H9 (cell line): Measurements from ENCODE around the gene STX16. TPM values are rescaled to one million over a fixed set of nuclear protein-coding genes. Genes with fewer than 3 reads are reported as not detected.

Source experiments
- DNase-seq: peaks from one replicate; pipeline ENCODE4 v3.0.0-alpha.2; 2017
- H2AFZ ChIP-seq: one replicate; pipeline ENCODE4 v1.6.1; 2013; ENCODE audit warnings: mild to moderate bottlenecking, low read length, control low read depth, moderate library complexity
- H2AK5ac ChIP-seq: 2 replicates; pipeline ENCODE4 v1.6.1; 2013; ENCODE audit warnings: low read length, control low read depth, mixed read lengths; ENCODE audit not compliant: insufficient read length
- H2BK120ac ChIP-seq: one replicate; pipeline ENCODE4 v1.6.1; 2013; ENCODE audit warnings: low read depth, mild to moderate bottlenecking, low read length, control low read depth, inconsistent platforms; ENCODE audit not compliant: poor library complexity, severe bottlenecking
- H2BK12ac ChIP-seq: 2 replicates; pipeline ENCODE4 v1.6.1; 2013; ENCODE audit warnings: low read length, control low read depth, mixed read lengths, low read depth; ENCODE audit not compliant: insufficient read length
- H2BK15ac ChIP-seq: 2 replicates; pipeline ENCODE4 v1.6.1; 2013; ENCODE audit warnings: low read depth, low read length, control low read depth
- H2BK20ac ChIP-seq: one replicate; pipeline ENCODE4 v1.6.1; 2013; ENCODE audit warnings: low read depth, mild to moderate bottlenecking, low read length, control low read depth, inconsistent platforms; ENCODE audit not compliant: poor library complexity, severe bottlenecking
- H2BK5ac ChIP-seq: 2 replicates; pipeline ENCODE4 v1.6.1; 2013; ENCODE audit warnings: low read length, control low read depth, mixed read lengths; ENCODE audit not compliant: insufficient read length
- H3K14ac ChIP-seq: 2 replicates; pipeline ENCODE4 v1.6.1; 2013; ENCODE audit warnings: low read length, control low read depth; ENCODE audit not compliant: insufficient read depth
- H3K18ac ChIP-seq: 2 replicates; pipeline ENCODE4 v1.6.1; 2013; ENCODE audit warnings: low read depth, mild to moderate bottlenecking, mixed read lengths, low read length, control low read depth; ENCODE audit not compliant: insufficient read length
- H3K23ac ChIP-seq: 2 replicates; pipeline ENCODE4 v1.6.1; 2013; ENCODE audit warnings: low read length, control low read depth, mixed read lengths, low read depth; ENCODE audit not compliant: insufficient read length
- H3K23me2 ChIP-seq: 2 replicates; pipeline ENCODE4 v1.6.1; 2013; ENCODE audit warnings: low read depth, mild to moderate bottlenecking, mixed read lengths, low read length, control low read depth; ENCODE audit not compliant: insufficient read length, poor library complexity, severe bottlenecking
- H3K27ac ChIP-seq: 2 replicates; pipeline ENCODE4 v1.5.1; 2013; ENCODE audit warnings: low read length, control low read depth, mixed read lengths, low read depth; ENCODE audit not compliant: insufficient read length
- H3K27me3 ChIP-seq: 2 replicates; pipeline ENCODE4 v1.6.1; 2013; ENCODE audit warnings: low read length, control low read depth, inconsistent platforms; ENCODE audit not compliant: insufficient read depth
- H3K4ac ChIP-seq: 2 replicates; pipeline ENCODE4 v1.6.1; 2013; ENCODE audit warnings: low read depth, mild to moderate bottlenecking, control low read depth, inconsistent platforms, low read length, moderate library complexity
- H3K4me1 ChIP-seq: 2 replicates; pipeline ENCODE4 v1.6.1; 2013; ENCODE audit warnings: low read length, control low read depth, inconsistent platforms; ENCODE audit not compliant: insufficient read depth
- H3K4me2 ChIP-seq: 2 replicates; pipeline ENCODE4 v1.6.1; 2013; ENCODE audit warnings: low read length, control low read depth, mixed read lengths; ENCODE audit not compliant: insufficient read length, insufficient read depth
- H3K56ac ChIP-seq: 2 replicates; pipeline ENCODE4 v1.6.1; 2013; ENCODE audit warnings: low read depth, mild to moderate bottlenecking, mixed read lengths, low read length, control low read depth; ENCODE audit not compliant: insufficient read length
- H3K79me1 ChIP-seq: 2 replicates; pipeline ENCODE4 v1.6.1; 2013; ENCODE audit warnings: low read depth, mild to moderate bottlenecking, moderate library complexity, low read length, control low read depth, inconsistent platforms; ENCODE audit not compliant: insufficient read depth, poor library complexity, severe bottlenecking
- H3K79me2 ChIP-seq: 2 replicates; pipeline ENCODE4 v1.6.1; 2013; ENCODE audit warnings: low read length, control low read depth, inconsistent platforms; ENCODE audit not compliant: insufficient read depth
- H3K9ac ChIP-seq: 2 replicates; pipeline ENCODE4 v1.6.1; 2013; ENCODE audit warnings: low read length, control low read depth, mixed read lengths; ENCODE audit not compliant: insufficient read length; ENCODE audit errors: extremely low read depth
- H3K9me3 ChIP-seq: one replicate; pipeline ENCODE4 v1.6.1; 2013; ENCODE audit warnings: low read depth, low read length, inconsistent platforms; ENCODE audit not compliant: control insufficient read depth
- H3T11ph ChIP-seq: one replicate; pipeline ENCODE4 v1.6.1; 2013; ENCODE audit warnings: mild to moderate bottlenecking, low read length, control low read depth, inconsistent platforms
- H4K20me1 ChIP-seq: one replicate; pipeline ENCODE4 v1.6.1; 2013; ENCODE audit not compliant: control insufficient read depth, insufficient read length, insufficient read depth
- H4K5ac ChIP-seq: 2 replicates; pipeline ENCODE4 v1.6.1; 2013; ENCODE audit warnings: low read depth, mild to moderate bottlenecking, mixed read lengths, low read length, control low read depth; ENCODE audit not compliant: insufficient read length
- H4K8ac ChIP-seq: replicated peaks from 2 replicates; pipeline ENCODE4 v1.6.1; 2013; ENCODE audit warnings: low read length, control low read depth, mixed read lengths, low read depth; ENCODE audit not compliant: insufficient read length
- H4K91ac ChIP-seq: 2 replicates; pipeline ENCODE4 v1.6.1; 2013; ENCODE audit warnings: low read depth, mild to moderate bottlenecking, moderate library complexity, mixed read lengths, low read length, control low read depth; ENCODE audit not compliant: insufficient read length
- H3K27ac Mint-ChIP-seq, 3 experiments: 2 replicates in 2 of 3; 3 replicates in 1 of 3; pipeline ENCODE4 v1.8.0; 2020 to 2021; ENCODE audit warnings: mixed read lengths in 3 of 3, mild to moderate bottlenecking in 1 of 3, moderate library complexity in 1 of 3
- H3K27me3 Mint-ChIP-seq: 2 replicates; pipeline ENCODE4 v1.8.0; 2021; ENCODE audit warnings: low read depth, mild to moderate bottlenecking, moderate library complexity, mixed read lengths
- H3K36me3 Mint-ChIP-seq, 3 experiments: 2 replicates in 2 of 3; 3 replicates in 1 of 3; pipeline ENCODE4 v1.8.0; 2020 to 2021; ENCODE audit warnings: low read depth in 3 of 3, mixed read lengths in 3 of 3; ENCODE audit not compliant: insufficient read depth in 1 of 3
- H3K4me1 Mint-ChIP-seq, 2 experiments: 2 replicates each; pipeline ENCODE4 v1.8.0; 2020; ENCODE audit warnings: mixed read lengths in 2 of 2
- H3K4me3 Mint-ChIP-seq, 2 experiments: 2 replicates in 1 of 2; 3 replicates in 1 of 2; pipeline ENCODE4 v1.8.0; 2020 to 2021; ENCODE audit warnings: mild to moderate bottlenecking in 2 of 2, mixed read lengths in 2 of 2, moderate library complexity in 1 of 2
- H3K9me3 Mint-ChIP-seq, 2 experiments: 2 replicates in 1 of 2; 3 replicates in 1 of 2; pipeline ENCODE4 v1.8.0; 2020; ENCODE audit warnings: mild to moderate bottlenecking in 2 of 2, mixed read lengths in 2 of 2, moderate library complexity in 1 of 2
- CTCF ChIP-seq: fragments of 200-600 bp; sonication (generic); conservative IDR thresholded peaks from 3 replicates; pipeline ENCODE4 v1.8.0; 2021; ENCODE audit warnings: antibody characterized with exemption, mild to moderate bottlenecking
- WGBS: extraction: QIAGEN DNeasy Blood & Tissue Kit; methylation state at CpG from one replicate; pipeline ENCODE4 v1.1.7; 2013; ENCODE audit warnings: missing lambda C conversion rate, low lambda C conversion rate, mixed read lengths; ENCODE audit not compliant: insufficient read length; ENCODE audit errors: extremely low coverage; 5-methylcytosine and 5-hydroxymethylcytosine counted together
- total RNA-seq: library from RNA; stranded (reverse); gene quantifications from 2 replicates; pipeline ENCODE4 v1.2.1, GENCODE V29; 2021

Gene STX16
- total RNA-seq, 1 experiment from 2014 or later = 87.8 TPM

GRCh38 chr20:58652606-58653294 is 1.7 kb downstream of the STX16 start:
- no peaks in the 10 kb centered on the region for H3K9me3 ChIP-seq
- no peak for DNase-seq
- Mint-ChIP-seq H3K27me3 (peaks cover 2% of the 10 kb centered on the region; the same call in 1 of the 2 replicates), H3K4me3 (peak overlapping the region; percentile 95 to 98), H3K36me3 (peaks cover 0 to 5% (median 2%) of the 10 kb centered on the region in 3 experiments; a peak in 4 of 7 replicates), H3K27ac (peak overlapping the region; percentile 99 to 100 (median 99)), H3K9me3 (no peaks in the 10 kb centered on the region; a peak in 1 of 5 replicates), H3K4me1 (peaks cover 45 to 49% of the 10 kb centered on the region in 2 experiments)
- H3K23me2 ChIP-seq = peaks cover 21% of the 10 kb centered on the region
- no peak overlapping the region for H3K4ac ChIP-seq
- H3T11ph ChIP-seq = no peak overlapping the region
- H3K14ac ChIP-seq = peak overlapping the region; percentile 81; the same call in 1 of the 2 replicates
- no peaks in the 10 kb centered on the region for H3K79me1 ChIP-seq
- no peak overlapping the region for H4K5ac ChIP-seq
- peak overlapping the region; percentile 95 for H2BK5ac ChIP-seq
- no peak overlapping the region for H2AFZ ChIP-seq
- no peaks in the 10 kb centered on the region for H4K20me1 ChIP-seq
- H2BK20ac ChIP-seq = no peak overlapping the region
- peak overlapping the region; percentile 95 for H3K27ac ChIP-seq
- no peaks in the 10 kb centered on the region for H3K27me3 ChIP-seq
- peaks cover 27% of the 10 kb centered on the region; the same call in 1 of the 2 replicates for H3K79me2 ChIP-seq
- H2AK5ac ChIP-seq = no peak overlapping the region
- no peak overlapping the region for H2BK15ac ChIP-seq
- peak overlapping the region; percentile 81 for H3K9ac ChIP-seq
- no peak overlapping the region for H2BK120ac ChIP-seq
- WGBS = no CpG with 5 or more reads among the region's 12 CpGs
- H3K4me2 ChIP-seq = peak overlapping the region; percentile 98
- peak overlapping the region; percentile 67 for H3K18ac ChIP-seq
- H2BK12ac ChIP-seq = no peak overlapping the region
- TF ChIP-seq CTCF = no peak
- peaks cover 2% of the 10 kb centered on the region; the same call in 1 of the 2 replicates for H3K4me1 ChIP-seq
- no peak overlapping the region for H4K91ac ChIP-seq
- no peak overlapping the region for H4K8ac ChIP-seq
- H3K56ac ChIP-seq = peak overlapping the region; percentile 25
- no peak overlapping the region for H3K23ac ChIP-seq
